Neuronal stem cell (in vitro differentiated cells): ENCODE measurements around the gene MAB21L4.

Experiments
- DNase-seq: peaks from one replicate; pipeline ENCODE4 v3.0.0-alpha.2; 2013; ENCODE audit warnings: low spot score
- H2AFZ ChIP-seq: one replicate; pipeline ENCODE4 v1.6.1; 2013; ENCODE audit warnings: mild to moderate bottlenecking, low read length, inconsistent platforms
- H2AK5ac ChIP-seq: 2 replicates; pipeline ENCODE4 v1.6.1; 2013; ENCODE audit warnings: low read depth, mild to moderate bottlenecking, inconsistent platforms, low read length, moderate library complexity, mixed read lengths
- H2BK120ac ChIP-seq: 2 replicates; pipeline ENCODE4 v1.6.1; 2013; ENCODE audit warnings: low read depth, mild to moderate bottlenecking, inconsistent platforms, low read length, moderate library complexity, mixed read lengths
- H2BK12ac ChIP-seq: one replicate; pipeline ENCODE4 v1.6.1; 2013; ENCODE audit warnings: low read length, inconsistent platforms
- H2BK15ac ChIP-seq: 2 replicates; pipeline ENCODE4 v1.6.1; 2013; ENCODE audit warnings: mild to moderate bottlenecking, low read length, inconsistent platforms, mixed read lengths
- H2BK5ac ChIP-seq: one replicate; pipeline ENCODE4 v1.6.1; 2013; ENCODE audit warnings: inconsistent platforms, mild to moderate bottlenecking, low read length, moderate library complexity
- H3K14ac ChIP-seq: one replicate; pipeline ENCODE4 v1.6.1; 2013; ENCODE audit warnings: low read length, inconsistent platforms
- H3K18ac ChIP-seq: 2 replicates; pipeline ENCODE4 v1.6.1; 2013; ENCODE audit warnings: low read length, inconsistent platforms
- H3K23ac ChIP-seq: 2 replicates; pipeline ENCODE4 v1.6.1; 2013; ENCODE audit warnings: low read depth, mild to moderate bottlenecking, mixed read lengths, low read length, inconsistent platforms; ENCODE audit not compliant: poor library complexity
- H3K27ac ChIP-seq: replicated peaks from 3 replicates; pipeline ENCODE4 v1.5.1; 2013; ENCODE audit warnings: low read length, inconsistent platforms
- H3K27me3 ChIP-seq, 3 experiments: 2 replicates each; pipeline ENCODE4 v1.6.1; 2013; ENCODE audit warnings: low read length in 3 of 3, mild to moderate bottlenecking in 2 of 3, inconsistent platforms in 1 of 3, low read depth in 1 of 3, mixed read lengths in 1 of 3, moderate library complexity in 1 of 3; ENCODE audit not compliant: control insufficient read depth in 3 of 3, insufficient read depth in 3 of 3
- H3K36me3 ChIP-seq, 2 donors: replicated peaks in 1 of 2; 2 replicates each; pipeline ENCODE4 v1.6.1; 2013; ENCODE audit warnings: low read length in 2 of 2; ENCODE audit not compliant: control insufficient read depth in 2 of 2, insufficient read depth in 2 of 2
- H3K4ac ChIP-seq: 2 replicates; pipeline ENCODE4 v1.6.1; 2013; ENCODE audit warnings: inconsistent platforms, mild to moderate bottlenecking, low read length, moderate library complexity
- H3K4me1 ChIP-seq, 2 donors: 1 replicate in 1 of 2; 2 replicates in 1 of 2; pipeline ENCODE4 v1.6.1; 2013; ENCODE audit warnings: low read length in 2 of 2, low read depth in 1 of 2; ENCODE audit not compliant: control insufficient read depth in 2 of 2, insufficient read depth in 1 of 2
- H3K4me2 ChIP-seq: one replicate; pipeline ENCODE4 v1.6.1; 2013; ENCODE audit warnings: mild to moderate bottlenecking, low read length, inconsistent platforms; ENCODE audit not compliant: insufficient read depth, poor library complexity, severe bottlenecking
- H3K4me3 ChIP-seq, 2 donors: 2 replicates each; pipeline ENCODE4 v1.5.1; 2013; ENCODE audit warnings: low read length in 2 of 2, mild to moderate bottlenecking in 2 of 2, inconsistent platforms in 1 of 2, moderate library complexity in 1 of 2
- H3K79me1 ChIP-seq: one replicate; pipeline ENCODE4 v1.6.1; 2013; ENCODE audit warnings: low read depth, mild to moderate bottlenecking, inconsistent platforms, low read length, moderate library complexity
- H3K9ac ChIP-seq: one replicate; pipeline ENCODE4 v1.6.1; 2013; ENCODE audit warnings: mild to moderate bottlenecking, low read depth, low read length, inconsistent platforms; ENCODE audit not compliant: poor library complexity
- H3K9me3 ChIP-seq, 2 donors: replicated peaks in 1 of 2; 2 replicates each; pipeline versions ENCODE3 to v1.6.1; 2013; ENCODE audit warnings: low read length in 2 of 2, mild to moderate bottlenecking in 2 of 2, inconsistent platforms in 1 of 2, low read depth in 1 of 2, mixed read lengths in 1 of 2, moderate library complexity in 1 of 2; ENCODE audit not compliant: control insufficient read depth in 2 of 2, insufficient read depth in 1 of 2
- H4K8ac ChIP-seq: one replicate; pipeline ENCODE4 v1.6.1; 2013; ENCODE audit warnings: low read depth, mild to moderate bottlenecking, inconsistent platforms, low read length, moderate library complexity
- H4K91ac ChIP-seq: one replicate; pipeline ENCODE4 v1.6.1; 2013; ENCODE audit warnings: low read length, low read depth, mild to moderate bottlenecking, inconsistent platforms; ENCODE audit not compliant: poor library complexity
- WGBS, 2 donors: extraction: QIAGEN DNeasy Blood & Tissue Kit; methylation state at CpG; one replicate each; pipeline ENCODE4 v1.1.7; 2013; ENCODE audit warnings: missing lambda C conversion rate in 2 of 2, mixed read lengths in 1 of 2; ENCODE audit not compliant: insufficient read length in 2 of 2, insufficient replicate concordance in 1 of 2; ENCODE audit errors: extremely low coverage in 2 of 2; 5-methylcytosine and 5-hydroxymethylcytosine counted together

MAB21L4 gene

GRCh38 chr2:240851078-240851991 is 44.6 kb downstream of the MAB21L4 start:
- no peak overlapping the region for H3K4me2 ChIP-seq
- no peak overlapping the region for H2BK5ac ChIP-seq
- no peak overlapping the region for H3K9ac ChIP-seq
- no peak overlapping the region for H3K23ac ChIP-seq
- H4K91ac ChIP-seq, result no peak overlapping the region
- H3K27ac ChIP-seq, result peak overlapping the region; percentile 19
- H3K14ac ChIP-seq, result no peak overlapping the region
- H3K27me3 ChIP-seq, result no peaks in the 10 kb centered on the region
- no peaks in the 10 kb centered on the region for H3K36me3 ChIP-seq
- peaks cover 0 to 3% of the 10 kb centered on the region in 2 donors for H3K9me3 ChIP-seq
- peak; percentile 90 for DNase-seq
- no peaks in the 10 kb centered on the region for H3K79me1 ChIP-seq
- no peak overlapping the region for H2BK120ac ChIP-seq
- WGBS, 2 donors, result no CpG with 5 or more reads among the region's 33 CpGs
- H2AFZ ChIP-seq, result no peak overlapping the region
- peaks cover 0 to 7% of the 10 kb centered on the region in 2 donors for H3K4me1 ChIP-seq
- peak overlapping the region; percentile 37 for H2BK15ac ChIP-seq
- H2BK12ac ChIP-seq, result no peak overlapping the region
- no peak overlapping the region for H3K4me3 ChIP-seq
- peak overlapping the region; percentile 10 for H2AK5ac ChIP-seq
- H4K8ac ChIP-seq, result no peak overlapping the region
- H3K4ac ChIP-seq, result no peak overlapping the region
- H3K18ac ChIP-seq, result no peak overlapping the region

DNA sequence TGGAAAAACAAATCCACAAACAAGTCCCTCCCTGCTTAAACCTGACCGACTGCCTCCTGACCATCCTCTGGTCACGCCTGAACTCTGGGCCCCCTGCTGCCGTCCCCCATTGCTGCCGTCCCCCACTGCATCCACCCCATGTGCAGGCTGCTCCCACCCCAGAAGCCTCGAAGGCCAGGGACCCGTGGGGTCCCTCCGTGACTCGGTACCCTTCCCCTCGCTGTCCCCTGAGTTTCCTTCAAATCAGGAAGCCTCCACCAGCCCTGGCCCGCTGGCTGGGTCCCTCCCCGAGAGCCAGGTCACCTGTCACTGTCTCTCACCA is 45.2 kb downstream of the MAB21L4 start:
- no CpG with 5 or more reads among the region's 11 CpGs for WGBS, 2 donors
- H3K23ac ChIP-seq, result no peak overlapping the region

GRCh38 chr2:240850026-240850425 is 45.9 kb downstream of the MAB21L4 start:
- Histone ChIP-seq H3K9me3 (peaks cover 0 to 2% of the 10 kb centered on the region in 2 donors), H3K4ac (no peak overlapping the region), H3K14ac (no peak overlapping the region), H4K8ac (no peak overlapping the region), H3K4me1 (peaks cover 0 to 7% of the 10 kb centered on the region in 2 donors), H2BK12ac (no peak overlapping the region), H2BK5ac (no peak overlapping the region), H3K27me3 (no peaks in the 10 kb centered on the region), H2BK15ac (no peak overlapping the region), H3K4me3 (no peak overlapping the region), H3K9ac (no peak overlapping the region), H2AFZ (no peak overlapping the region), H3K4me2 (no peak overlapping the region), H3K23ac (no peak overlapping the region), H3K27ac (no peak overlapping the region), H2AK5ac (peak overlapping the region; percentile 64), H3K36me3 (no peaks in the 10 kb centered on the region), H4K91ac (no peak overlapping the region), H3K79me1 (no peaks in the 10 kb centered on the region), H2BK120ac (no peak overlapping the region), H3K18ac (no peak overlapping the region)
- no peak for DNase-seq
- no CpG with 5 or more reads among the region's 11 CpGs for WGBS, 2 donors

More for the DNA sequence above, 45.2 kb downstream of the MAB21L4 start:
- Histone ChIP-seq H2BK5ac (no peak overlapping the region), H2AK5ac (peak overlapping the region; percentile 10), H2BK120ac (no peak overlapping the region), H2BK12ac (no peak overlapping the region), H3K9ac (no peak overlapping the region), H3K27ac (no peak overlapping the region), H3K79me1 (no peaks in the 10 kb centered on the region), H3K36me3 (no peaks in the 10 kb centered on the region), H3K18ac (no peak overlapping the region), H3K4ac (no peak overlapping the region), H4K91ac (no peak overlapping the region), H3K14ac (no peak overlapping the region), H3K4me1 (peaks cover 0 to 7% of the 10 kb centered on the region in 2 donors), H3K9me3 (peaks cover 0 to 3% of the 10 kb centered on the region in 2 donors), H3K4me2 (no peak overlapping the region), H4K8ac (no peak overlapping the region), H3K27me3 (no peaks in the 10 kb centered on the region), H3K4me3 (no peak overlapping the region), H2BK15ac (peak overlapping the region; percentile 46), H2AFZ (no peak overlapping the region)
- no peak for DNase-seq

DNA sequence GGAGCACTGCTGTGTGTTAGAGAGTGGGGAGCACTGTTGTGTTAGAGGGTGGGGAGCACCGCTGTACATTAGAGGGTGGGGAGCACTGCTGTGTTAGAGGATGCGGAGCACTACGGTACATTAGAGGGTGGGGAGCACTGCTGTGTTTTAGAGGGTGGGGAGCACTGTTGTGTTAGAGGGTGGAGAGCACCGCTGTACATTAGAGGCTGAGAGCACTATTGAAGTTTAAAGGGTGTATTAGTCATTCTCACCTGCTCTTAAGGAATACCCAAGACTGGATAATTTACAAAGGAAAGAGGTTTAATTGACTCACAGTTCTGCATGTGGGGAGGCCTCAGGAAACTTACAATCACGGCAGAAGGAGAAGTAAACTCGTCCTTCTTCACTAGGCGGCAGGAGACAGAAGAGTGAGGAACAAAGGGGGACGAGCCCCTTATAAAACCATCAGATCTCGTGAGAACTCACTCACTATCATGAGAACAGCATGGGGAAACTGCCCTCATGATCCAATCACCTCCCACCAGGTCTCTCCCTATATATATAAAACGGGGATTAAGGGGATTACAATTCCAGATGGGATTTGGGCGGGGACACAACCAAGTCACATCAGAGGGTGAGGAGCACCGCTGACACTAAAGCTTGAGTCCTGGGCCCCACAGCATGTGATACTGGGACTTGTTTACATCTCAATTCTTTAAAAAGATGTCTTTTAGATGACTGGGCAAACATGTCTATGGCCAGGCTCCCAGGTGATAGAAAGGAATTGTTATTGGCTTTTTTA is 46.9 kb downstream of the MAB21L4 start:
- Histone ChIP-seq H2BK15ac (no peak overlapping the region), H3K27me3 (peaks cover 0 to 4% (median 0%) of the 10 kb centered on the region in 3 experiments), H2AFZ (no peak overlapping the region), H3K4me3 (no peak overlapping the region), H3K36me3 (no peaks in the 10 kb centered on the region), H2BK12ac (no peak overlapping the region), H3K27ac (no peak overlapping the region), H3K4ac (no peak overlapping the region), H4K8ac (no peak overlapping the region), H3K4me1 (peaks cover 0 to 7% of the 10 kb centered on the region in 2 donors), H3K9ac (no peak overlapping the region), H3K79me1 (no peaks in the 10 kb centered on the region), H3K18ac (no peak overlapping the region), H3K23ac (no peak overlapping the region), H4K91ac (no peak overlapping the region), H3K14ac (no peak overlapping the region), H2BK5ac (no peak overlapping the region), H2AK5ac (no peak overlapping the region), H2BK120ac (no peak overlapping the region), H3K9me3 (no peaks in the 10 kb centered on the region), H3K4me2 (no peak overlapping the region)
- WGBS, 2 donors, result no CpG with 5 or more reads among the region's 12 CpGs
- no peak for DNase-seq
